ENCODE measurements around the gene OR2T34.
"Not testable (repeated sequence)": the region's sequence is repeated elsewhere in the genome, so short reads cannot be mapped to it uniquely, and the experiment has no call there.

GRCh38 chr1:248573856-248574255, 701 bp downstream of the OR2T34 start:
- TF ChIP-seq CTCF, POLR2AphosphoS5 (IDR thresholded peaks at IDR 0.05): not testable (repeated sequence)

Data from stomach (tissue), 4 donors.